GM12873 (cell line): ENCODE measurements around the gene TYK2.

Source experiments
- CTCF ChIP-seq: IDR thresholded peaks from 2 replicates; pipeline ENCODE4 v1.5.1; 2012; ENCODE audit warnings: low read depth, mild to moderate bottlenecking, moderate library complexity, low read length, control low read depth; ENCODE audit not compliant: insufficient read depth; ENCODE audit errors: missing control alignments

TYK2 gene

GRCh38 chr19:10325732-10326131 is 54.6 kb downstream of the TYK2 start:
- TF ChIP-seq CTCF, result no peak

- TF ChIP-seq CTCF, result no peak
Observed at GRCh38 chr19:10321874-10322835, 58.2 kb downstream of the TYK2 start.

- no peak for TF ChIP-seq CTCF
Observed at GRCh38 chr19:10321417-10321797, 59.0 kb downstream of the TYK2 start.

- TF ChIP-seq CTCF, result no peak
Observed at GRCh38 chr19:10320602-10321416, 59.6 kb downstream of the TYK2 start.

GRCh38 chr19:10318807-10319682 is 61.3 kb downstream of the TYK2 start:
- no peak for TF ChIP-seq CTCF

- no peak for TF ChIP-seq CTCF
Observed at GRCh38 chr19:10317857-10318462, 62.4 kb downstream of the TYK2 start.
